K562 (cell line): ENCODE data around the gene SKAP1.

Experiments used
- ARID3A ChIP-seq: IDR thresholded peaks from 2 replicates; pipeline ENCODE4 v1.6.1; 2012; ENCODE audit warnings: low read depth, low read length, improper control_type of control experiment, borderline replicate concordance
- BHLHE40 ChIP-seq: IDR thresholded peaks from 2 replicates; pipeline ENCODE4 v1.6.1; 2011; ENCODE audit warnings: low read length, improper control_type of control experiment
- CTCF ChIP-seq, 3 experiments: IDR thresholded peaks in 2 of 3; conservative IDR thresholded peaks in 1 of 3; 2 replicates each; pipeline ENCODE4 v1.5.1; 2011 to 2012; ENCODE audit warnings: low read length in 3 of 3, mild to moderate bottlenecking in 3 of 3, control low read depth in 2 of 3, improper control_type of control experiment in 1 of 3, inconsistent platforms in 1 of 3, low read depth in 1 of 3, mixed read lengths in 1 of 3, moderate library complexity in 1 of 3; ENCODE audit not compliant: insufficient read depth in 2 of 3
- KAT8 ChIP-seq: fragments of 450-650 bp; IDR thresholded peaks from 2 replicates; pipeline ENCODE4 v1.6.1; 2016; ENCODE audit warnings: low read depth, mild to moderate bottlenecking
- NR2C2 ChIP-seq, 2 experiments: fragments of 200-800 bp in 1 of 2; sonication (Bioruptor generic) in 1 of 2; sonication (generic) in 1 of 2; formaldehyde crosslinking in 1 of 2; IDR thresholded peaks; 2 replicates each; pipeline versions ENCODE4 v1.6.1 to v1.8.0; 2016 to 2022; ENCODE audit warnings: mild to moderate bottlenecking in 1 of 2, missing compliant biosample characterization in 1 of 2, missing genetic modification characterization in 1 of 2, missing genetic modification reagents in 1 of 2
- POLR2A ChIP-seq: fragments of 450-650 bp; conservative IDR thresholded peaks from 2 replicates; pipeline ENCODE4 v1.6.1; 2016
- RAD21 ChIP-seq, 2 experiments: fragments of 250-450 bp in 1 of 2; fragments of 450-650 bp in 1 of 2; sonication (Bioruptor Pico) in 1 of 2; formaldehyde crosslinking in 1 of 2; IDR thresholded peaks in 1 of 2; conservative IDR thresholded peaks in 1 of 2; 2 replicates each; pipeline versions ENCODE4 v1.4.0 to v1.8.0; 2020 to 2022; ENCODE audit warnings: mild to moderate bottlenecking in 2 of 2, moderate library complexity in 1 of 2
- RNF2 ChIP-seq: sonication (generic); IDR thresholded peaks from 2 replicates; pipeline ENCODE4 v1.6.1; 2016
- SMAD1 ChIP-seq: fragments of 150-350 bp; IDR thresholded peaks from 2 replicates; pipeline ENCODE4 v1.6.1; 2014; ENCODE audit warnings: low read length, low read depth; ENCODE audit not compliant: partially characterized antibody
- SPI1 ChIP-seq: IDR thresholded peaks from 2 replicates; pipeline ENCODE4 v1.6.1; 2011; ENCODE audit warnings: low read depth, low read length, control low read depth, borderline replicate concordance
- ZFX ChIP-seq: sonication (generic); formaldehyde crosslinking; IDR thresholded peaks from 2 replicates; pipeline ENCODE4 v1.8.0; 2022; ENCODE audit warnings: mild to moderate bottlenecking, missing genetic modification reagents, moderate library complexity

GRCh38 chr17:48123111-48123510 lies 306.9 kb downstream of the SKAP1 start:
- no peak for TF ChIP-seq SPI1
- no peak for TF ChIP-seq NR2C2 (CRISPR knock-in tag; IDR thresholded peaks at IDR 0.05)
- no peak for TF ChIP-seq NR2C2 (tag; IDR thresholded peaks at IDR 0.05)
- TF ChIP-seq ZFX (CRISPR knock-in tag): no peak
- no peak for TF ChIP-seq RNF2
- no peak for TF ChIP-seq POLR2A
- no peak for TF ChIP-seq SMAD1
- no peak for TF ChIP-seq ARID3A
- TF ChIP-seq CTCF (IDR thresholded peaks at IDR 0.05 in 2 of 3, conservative IDR thresholded peaks at IDR 0.05 in 1 of 3; ENCODE audit: insufficient read depth in 2 of 3, low read depth in 1 of 3, low read length in 3 of 3): no peak
- TF ChIP-seq BHLHE40: no peak
- TF ChIP-seq KAT8: no peak
- TF ChIP-seq RAD21 (CRISPR knock-in tag; conservative IDR thresholded peaks at IDR 0.05 in 1 of 2, IDR thresholded peaks at IDR 0.05 in 1 of 2): no peak
